Stimulated activated naive CD4-positive, alpha-beta T cell (primary cell): ENCODE results near the gene TDRD9.
A peak's percentile ranks its signal among the peaks of the same experiment; 100 is the strongest.
"Not testable (repeated sequence)": the region's sequence is repeated elsewhere in the genome, so short reads cannot be mapped to it uniquely, and the experiment has no call there.

Source experiments
- DNase-seq, 6 experiments: peaks; one replicate each; lab custom pipeline; 2025; lab: John Stamatoyannopoulos, UW

The TDRD9 gene

GRCh38 chr14:103928011-103928890 is at the start of gene TDRD9:
TSS of gene TDRD9 (plus strand) at chr14:103928456. CDS start at chr14:103928510, 54 bp downstream.
- DNase-seq: no peak

GRCh38 chr14:103879118-103879569 is 49.1 kb upstream of the TDRD9 start:
- DNase-seq: no peak

GRCh38 chr14:103879570-103880347 is 48.5 kb upstream of the TDRD9 start:
- DNase-seq: no peak

- peak in 5 of 6 experiments; percentile 1 to 45 (median 31) for DNase-seq
Observed at GRCh38 chr14:103880348-103881267, 47.6 kb upstream of the TDRD9 start.

- DNase-seq: no peak
Observed at GRCh38 chr14:103881268-103882201, 46.7 kb upstream of the TDRD9 start.

GRCh38 chr14:103882503-103883262 is 45.6 kb upstream of the TDRD9 start:
- no peak for DNase-seq

GRCh38 chr14:103883263-103883523 is 45.1 kb upstream of the TDRD9 start:
- DNase-seq: no peak

- no peak for DNase-seq
Observed at GRCh38 chr14:103884854-103885253, 43.4 kb upstream of the TDRD9 start.

GRCh38 chr14:103885509-103885932 is 42.7 kb upstream of the TDRD9 start:
- DNase-seq: no peak

GRCh38 chr14:103886304-103887169 is 41.7 kb upstream of the TDRD9 start:
- DNase-seq: no peak

GRCh38 chr14:103887170-103887501 is 41.1 kb upstream of the TDRD9 start:
- no peak for DNase-seq

- DNase-seq: no peak
Observed at GRCh38 chr14:103887557-103888115, 40.6 kb upstream of the TDRD9 start.

GRCh38 chr14:103889002-103889312 is 39.3 kb upstream of the TDRD9 start:
- not testable (repeated sequence) for DNase-seq

- no peak for DNase-seq
Observed at GRCh38 chr14:103889313-103890051, 38.8 kb upstream of the TDRD9 start.

GRCh38 chr14:103890052-103890371 is 38.2 kb upstream of the TDRD9 start:
- DNase-seq: no peak

- no peak for DNase-seq
Observed at GRCh38 chr14:103890821-103891666, 37.2 kb upstream of the TDRD9 start.

- no peak for DNase-seq
Observed at GRCh38 chr14:103891667-103892215, 36.5 kb upstream of the TDRD9 start.
